Panc1 (cell line): Measurements from ENCODE around the gene AHCYL1. TPM values are rescaled to one million over a fixed set of nuclear protein-coding genes. Genes with fewer than 3 reads are reported as not detected.

Experiments used
- ATAC-seq: fragments of 200-7000 bp; cut with Tn5 transposase; 2 replicates; pipeline ENCODE4 v1.9.1; 2020; ENCODE audit warnings: mild to moderate bottlenecking, moderate library complexity
- BruUV-seq: library from RNA; stranded (reverse); fragments of 400-500 nt; replicated peaks from 2 replicates; lab custom pipeline; 2021; lab: Mats Ljungman, UMichigan
- CTCF ChIA-PET: fragments of 300-600 bp; sonication (Branson Sonifier 250); formaldehyde crosslinking; loops from one replicate; lab custom pipeline; 2022; ENCODE audit warnings: antibody characterized with exemption; lab: Charles Lee
- POLR2A ChIA-PET: fragments of 300-600 bp; sonication (Branson Sonifier 250); formaldehyde crosslinking; loops from one replicate; lab custom pipeline; 2022; ENCODE audit warnings: antibody characterized with exemption; lab: Charles Lee
- DNase-seq: peaks from one replicate; pipeline ENCODE4 v3.0.0-alpha.2; 2010; ENCODE audit warnings: low read depth, low spot score
- H3K27ac ChIP-seq: 2 replicates; pipeline ENCODE4 v1.5.1; 2011; ENCODE audit warnings: mild to moderate bottlenecking, low read length, inconsistent platforms
- H3K27me3 ChIP-seq: fragments of 200-500 bp; sonication (Bioruptor generic); 2 replicates; pipeline ENCODE4 v1.6.0; 2014; ENCODE audit warnings: low read length, inconsistent platforms; ENCODE audit not compliant: control insufficient read depth, insufficient read depth
- H3K36me3 ChIP-seq: fragments of 200-500 bp; sonication (Bioruptor generic); 2 replicates; pipeline ENCODE4 v1.5.1; 2014; ENCODE audit warnings: inconsistent platforms, mild to moderate bottlenecking, low read length, moderate library complexity; ENCODE audit not compliant: control insufficient read depth, insufficient read depth
- H3K4me1 ChIP-seq: 2 replicates; pipeline ENCODE4 v1.5.1; 2011; ENCODE audit warnings: inconsistent platforms, mild to moderate bottlenecking, low read length, moderate library complexity; ENCODE audit not compliant: control insufficient read depth, insufficient read depth
- H3K4me3 ChIP-seq, 2 experiments: 2 replicates each; pipeline ENCODE4 v1.5.1; 2011 to 2012; ENCODE audit warnings: low read depth in 2 of 2, low read length in 2 of 2, mild to moderate bottlenecking in 2 of 2, inconsistent platforms in 1 of 2, moderate library complexity in 1 of 2
- H3K9me3 ChIP-seq: fragments of 200-500 bp; sonication (Bioruptor generic); 2 replicates; pipeline ENCODE4 v1.5.1; 2014; ENCODE audit warnings: low read depth, mild to moderate bottlenecking, inconsistent platforms, low read length, moderate library complexity; ENCODE audit not compliant: control insufficient read depth, insufficient read depth
- POLR2AphosphoS5 ChIP-seq: IDR thresholded peaks from 2 replicates; pipeline ENCODE4 v1.6.1; 2012; ENCODE audit warnings: mild to moderate bottlenecking, low read depth, low read length, moderate library complexity
- SIN3A ChIP-seq: IDR thresholded peaks from 2 replicates; pipeline ENCODE4 v1.6.1; 2012; ENCODE audit warnings: low read depth, mild to moderate bottlenecking, low read length, moderate library complexity, borderline replicate concordance; ENCODE audit not compliant: insufficient read depth
- TCF7L2 ChIP-seq: IDR thresholded peaks from 2 replicates; pipeline ENCODE4 v1.6.1; 2011; ENCODE audit warnings: mild to moderate bottlenecking, low read depth, low read length, inconsistent platforms
- in situ Hi-C: cut with HindIII; loops from 2 replicates; pipeline ENCODE4 v1.10.0; 2016; ENCODE audit warnings: low sequenced_read_pairs, low pct_unique_long_range_greater_than_20kb
- intact Hi-C: fragments of 100-400 bp; cut with micrococcal nuclease; formaldehyde crosslinking; loops from one replicate; pipeline ENCODE4 v1.10.0; 2022; ENCODE audit not compliant: unreplicated experiment
- total RNA-seq: library from RNA; stranded (reverse); gene quantifications from one replicate; pipeline ENCODE4 v1.2.1, GENCODE V29; 2021; ENCODE audit not compliant: unreplicated experiment
- TF ChIP-seq, protein P1 (sequence below), 2 experiments: IDR thresholded peaks; 2 replicates each; pipeline ENCODE4 v1.6.1; 2011 to 2012; ENCODE audit warnings: low read depth in 2 of 2, control low read depth in 1 of 2, low read length in 1 of 2, mild to moderate bottlenecking in 1 of 2, moderate library complexity in 1 of 2; ENCODE audit not compliant: insufficient read depth in 1 of 2
- TF ChIP-seq, protein P2 (sequence below): fragments of 450-650 bp; IDR thresholded peaks from 2 replicates; pipeline ENCODE4 v1.5.1; 2017; ENCODE audit warnings: mild to moderate bottlenecking

Gene AHCYL1
- total RNA-seq, 1 experiment from 2014 or later, result 174 TPM

DNA sequence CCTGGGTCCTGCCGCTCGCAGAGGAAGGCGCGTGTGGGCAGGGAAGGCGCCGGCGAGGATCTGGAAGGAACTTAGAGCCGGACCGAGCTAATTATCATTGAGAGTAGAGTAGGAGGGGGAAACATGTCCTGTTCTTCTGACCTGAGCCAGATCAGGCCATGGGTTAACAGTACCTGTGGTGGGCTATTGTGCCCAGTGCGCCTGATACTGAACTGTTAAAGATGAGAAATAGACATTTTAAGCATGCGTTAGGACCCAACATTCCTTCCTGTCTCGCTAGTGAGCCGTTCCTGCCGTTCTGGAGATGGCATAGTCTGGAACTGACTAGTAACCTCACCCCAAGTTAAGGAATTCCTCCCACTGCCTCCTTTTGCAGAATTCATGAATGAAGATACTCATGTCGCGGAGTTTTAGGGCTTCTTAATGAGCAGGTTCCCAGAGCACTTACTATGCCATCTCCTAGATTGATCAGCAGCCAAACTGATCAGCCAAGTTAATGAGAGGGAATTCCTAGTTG is 50.7 kb downstream of the AHCYL1 start:
- in situ Hi-C loops, result no loop called here
- Histone ChIP-seq H3K36me3 (peaks cover 7% of the 10 kb centered on the region), H3K4me1 (peaks cover 11% of the 10 kb centered on the region), H3K27me3 (no peaks in the 10 kb centered on the region), H3K27ac (peak overlapping the region; percentile 98), H3K9me3 (no peaks in the 10 kb centered on the region), H3K4me3 (peak overlapping the region; percentile 82 to 88)
- ChIA-PET CTCF (no interaction called here), POLR2A (no interaction called here)
- no TSS peak for BruUV-seq
- DNase-seq, result no peak
- peak; percentile 55 for ATAC-seq
- TF ChIP-seq SIN3A, result no peak
- no peak for TF ChIP-seq POLR2AphosphoS5
- TF ChIP-seq, protein P1, sequence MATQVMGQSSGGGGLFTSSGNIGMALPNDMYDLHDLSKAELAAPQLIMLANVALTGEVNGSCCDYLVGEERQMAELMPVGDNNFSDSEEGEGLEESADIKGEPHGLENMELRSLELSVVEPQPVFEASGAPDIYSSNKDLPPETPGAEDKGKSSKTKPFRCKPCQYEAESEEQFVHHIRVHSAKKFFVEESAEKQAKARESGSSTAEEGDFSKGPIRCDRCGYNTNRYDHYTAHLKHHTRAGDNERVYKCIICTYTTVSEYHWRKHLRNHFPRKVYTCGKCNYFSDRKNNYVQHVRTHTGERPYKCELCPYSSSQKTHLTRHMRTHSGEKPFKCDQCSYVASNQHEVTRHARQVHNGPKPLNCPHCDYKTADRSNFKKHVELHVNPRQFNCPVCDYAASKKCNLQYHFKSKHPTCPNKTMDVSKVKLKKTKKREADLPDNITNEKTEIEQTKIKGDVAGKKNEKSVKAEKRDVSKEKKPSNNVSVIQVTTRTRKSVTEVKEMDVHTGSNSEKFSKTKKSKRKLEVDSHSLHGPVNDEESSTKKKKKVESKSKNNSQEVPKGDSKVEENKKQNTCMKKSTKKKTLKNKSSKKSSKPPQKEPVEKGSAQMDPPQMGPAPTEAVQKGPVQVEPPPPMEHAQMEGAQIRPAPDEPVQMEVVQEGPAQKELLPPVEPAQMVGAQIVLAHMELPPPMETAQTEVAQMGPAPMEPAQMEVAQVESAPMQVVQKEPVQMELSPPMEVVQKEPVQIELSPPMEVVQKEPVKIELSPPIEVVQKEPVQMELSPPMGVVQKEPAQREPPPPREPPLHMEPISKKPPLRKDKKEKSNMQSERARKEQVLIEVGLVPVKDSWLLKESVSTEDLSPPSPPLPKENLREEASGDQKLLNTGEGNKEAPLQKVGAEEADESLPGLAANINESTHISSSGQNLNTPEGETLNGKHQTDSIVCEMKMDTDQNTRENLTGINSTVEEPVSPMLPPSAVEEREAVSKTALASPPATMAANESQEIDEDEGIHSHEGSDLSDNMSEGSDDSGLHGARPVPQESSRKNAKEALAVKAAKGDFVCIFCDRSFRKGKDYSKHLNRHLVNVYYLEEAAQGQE (IDR thresholded peaks at IDR 0.05; ENCODE audit: insufficient read depth in 1 of 2, low read depth in 2 of 2, low read length in 1 of 2), result no peak
- TF ChIP-seq TCF7L2, result no peak
- TF ChIP-seq, protein P2, sequence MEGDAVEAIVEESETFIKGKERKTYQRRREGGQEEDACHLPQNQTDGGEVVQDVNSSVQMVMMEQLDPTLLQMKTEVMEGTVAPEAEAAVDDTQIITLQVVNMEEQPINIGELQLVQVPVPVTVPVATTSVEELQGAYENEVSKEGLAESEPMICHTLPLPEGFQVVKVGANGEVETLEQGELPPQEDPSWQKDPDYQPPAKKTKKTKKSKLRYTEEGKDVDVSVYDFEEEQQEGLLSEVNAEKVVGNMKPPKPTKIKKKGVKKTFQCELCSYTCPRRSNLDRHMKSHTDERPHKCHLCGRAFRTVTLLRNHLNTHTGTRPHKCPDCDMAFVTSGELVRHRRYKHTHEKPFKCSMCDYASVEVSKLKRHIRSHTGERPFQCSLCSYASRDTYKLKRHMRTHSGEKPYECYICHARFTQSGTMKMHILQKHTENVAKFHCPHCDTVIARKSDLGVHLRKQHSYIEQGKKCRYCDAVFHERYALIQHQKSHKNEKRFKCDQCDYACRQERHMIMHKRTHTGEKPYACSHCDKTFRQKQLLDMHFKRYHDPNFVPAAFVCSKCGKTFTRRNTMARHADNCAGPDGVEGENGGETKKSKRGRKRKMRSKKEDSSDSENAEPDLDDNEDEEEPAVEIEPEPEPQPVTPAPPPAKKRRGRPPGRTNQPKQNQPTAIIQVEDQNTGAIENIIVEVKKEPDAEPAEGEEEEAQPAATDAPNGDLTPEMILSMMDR, result no peak
- intact Hi-C loops, result no loop called here

DNA sequence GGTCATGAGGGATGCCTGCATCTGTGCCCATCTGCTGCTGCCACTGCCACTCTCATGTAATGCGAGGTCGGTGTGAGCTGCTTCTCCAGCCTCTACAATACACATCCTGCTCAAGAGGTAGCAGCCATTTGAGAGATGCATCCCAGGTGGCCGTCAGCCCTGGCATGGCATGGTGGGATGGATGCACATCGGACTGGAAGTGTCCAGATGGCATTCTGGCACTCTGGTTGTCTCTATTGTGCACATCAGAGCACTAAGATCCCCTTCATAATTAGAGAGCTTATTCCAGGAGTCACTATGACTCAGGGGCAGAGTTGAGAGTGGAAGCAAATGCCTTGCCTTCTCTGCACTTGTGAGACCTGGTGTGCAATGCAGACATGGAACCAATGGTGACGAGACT is 53.7 kb downstream of the AHCYL1 start:
- Histone ChIP-seq H3K27me3 (no peaks in the 10 kb centered on the region), H3K9me3 (no peaks in the 10 kb centered on the region), H3K4me1 (peaks cover 7% of the 10 kb centered on the region), H3K36me3 (peaks cover 9% of the 10 kb centered on the region), H3K4me3 (no peak overlapping the region), H3K27ac (no peak overlapping the region)
- ATAC-seq (no peak), DNase-seq (no peak)
- in situ Hi-C loops, result no loop called here
- POLR2A ChIA-PET, result no interaction called here
- intact Hi-C loops, result no loop called here
- TF ChIP-seq TCF7L2, result no peak
- TF ChIP-seq, protein P1 (IDR thresholded peaks at IDR 0.05; ENCODE audit: insufficient read depth in 1 of 2, low read depth in 2 of 2, low read length in 1 of 2), result no peak
- no peak for TF ChIP-seq POLR2AphosphoS5
- no peak for TF ChIP-seq SIN3A
- TF ChIP-seq, protein P2, result no peak
- BruUV-seq, result no TSS peak
- CTCF ChIA-PET, result interaction anchor here (1.3 kb wide), 1 partner anchor 50 kb away, joined by 4 read pairs; no protein-coding TSS in a partner anchor
